Measurements from ENCODE around the gene EME1. TPM values are rescaled to one million over a fixed set of nuclear protein-coding genes. Genes with fewer than 3 reads are reported as not detected.
A peak's percentile ranks its signal among the peaks of the same experiment; 100 is the strongest.

Gene EME1
- total RNA-seq, 1 experiment from 2014 or later = 20.0 TPM

DNA sequence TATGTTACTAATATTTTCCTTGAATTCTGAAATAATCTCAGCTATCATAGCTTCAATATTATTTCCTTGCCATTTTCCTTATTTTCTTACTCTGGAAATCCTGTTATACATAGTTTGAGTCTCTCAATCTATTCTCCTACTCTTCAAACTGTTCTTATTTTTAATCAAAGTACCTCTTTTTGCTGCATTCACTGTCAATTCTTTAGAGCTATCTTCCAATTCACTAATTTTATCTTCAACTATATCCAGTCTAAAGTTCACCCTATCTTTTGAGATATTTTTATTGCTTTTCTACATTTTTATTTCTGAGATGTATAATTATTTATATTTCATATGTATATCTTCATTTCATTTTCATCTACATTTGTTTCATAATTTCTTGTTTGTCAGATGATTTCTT, 34.4 kb upstream of the EME1 start:
- Histone ChIP-seq H3K4me3 (ENCODE audit: low read length) (no peak overlapping the region), H3K27ac (ENCODE audit: low read length) (no peak overlapping the region), H3K79me2 (ENCODE audit: low read length) (no peaks in the 10 kb centered on the region), H3K4me1 (ENCODE audit: insufficient read depth, low read length) (peaks cover 8% of the 10 kb centered on the region), H3K9me3 (ENCODE audit: low read length) (no peaks in the 10 kb centered on the region), H3K27me3 (ENCODE audit: low read length) (no peaks in the 10 kb centered on the region), H2AFZ (ENCODE audit: low read length) (no peak overlapping the region), H3K9me2 (replicated peaks; ENCODE audit: low read length) (no peaks in the 10 kb centered on the region), H3K36me3 (ENCODE audit: low read depth, low read length) (no peaks in the 10 kb centered on the region), H3K9ac (ENCODE audit: low read length) (no peak overlapping the region), H3F3A (ENCODE audit: low read length, unreplicated experiment) (no peaks in the 10 kb centered on the region), H3K4me2 (ENCODE audit: low read length) (no peak overlapping the region), H4K20me1 (ENCODE audit: low read length) (no peaks in the 10 kb centered on the region)
- no peak for ATAC-seq
- BruUV-seq (replicated peaks) = no TSS peak
- TF ChIP-seq, protein P1, sequence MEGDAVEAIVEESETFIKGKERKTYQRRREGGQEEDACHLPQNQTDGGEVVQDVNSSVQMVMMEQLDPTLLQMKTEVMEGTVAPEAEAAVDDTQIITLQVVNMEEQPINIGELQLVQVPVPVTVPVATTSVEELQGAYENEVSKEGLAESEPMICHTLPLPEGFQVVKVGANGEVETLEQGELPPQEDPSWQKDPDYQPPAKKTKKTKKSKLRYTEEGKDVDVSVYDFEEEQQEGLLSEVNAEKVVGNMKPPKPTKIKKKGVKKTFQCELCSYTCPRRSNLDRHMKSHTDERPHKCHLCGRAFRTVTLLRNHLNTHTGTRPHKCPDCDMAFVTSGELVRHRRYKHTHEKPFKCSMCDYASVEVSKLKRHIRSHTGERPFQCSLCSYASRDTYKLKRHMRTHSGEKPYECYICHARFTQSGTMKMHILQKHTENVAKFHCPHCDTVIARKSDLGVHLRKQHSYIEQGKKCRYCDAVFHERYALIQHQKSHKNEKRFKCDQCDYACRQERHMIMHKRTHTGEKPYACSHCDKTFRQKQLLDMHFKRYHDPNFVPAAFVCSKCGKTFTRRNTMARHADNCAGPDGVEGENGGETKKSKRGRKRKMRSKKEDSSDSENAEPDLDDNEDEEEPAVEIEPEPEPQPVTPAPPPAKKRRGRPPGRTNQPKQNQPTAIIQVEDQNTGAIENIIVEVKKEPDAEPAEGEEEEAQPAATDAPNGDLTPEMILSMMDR (conservative IDR thresholded peaks at IDR 0.05; ENCODE audit: low read depth, low read length) = no peak
- TF ChIP-seq EZH2phosphoT487 (IDR thresholded peaks at IDR 0.05; ENCODE audit: borderline replicate concordance, low read length) = no peak
- TF ChIP-seq EZH2 (IDR thresholded peaks at IDR 0.05; ENCODE audit: low read length, unreplicated experiment) = no peak
- ChIA-PET POLR2A (ENCODE audit: unreplicated experiment) (no interaction called here), CTCF (no interaction called here)
- no peak for DNase-seq
- intact Hi-C loops (cut with micrococcal nuclease) = no loop called here

DNA sequence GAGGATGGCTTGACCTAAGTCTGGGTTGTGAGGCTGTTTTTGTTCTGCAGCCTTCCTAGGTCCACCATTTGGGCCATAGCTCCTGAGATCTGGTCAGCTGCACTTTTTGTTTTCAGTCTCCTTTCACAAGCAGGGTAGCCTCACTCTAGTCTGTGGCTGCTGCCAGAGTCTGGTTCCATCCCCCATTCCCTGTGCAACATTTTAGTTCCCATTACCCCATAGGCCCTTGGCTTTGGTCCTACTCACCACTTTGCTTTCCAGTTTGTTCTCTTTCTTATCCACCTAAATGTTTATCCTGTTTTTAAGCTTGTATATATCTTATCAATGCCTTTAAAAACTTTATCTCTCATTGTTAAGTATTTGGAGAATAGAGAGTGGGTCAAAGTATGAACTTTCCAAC, 33.6 kb upstream of the EME1 start:
- H4K20me1 ChIP-seq (ENCODE audit: low read length) = no peaks in the 10 kb centered on the region
- H3K36me3 ChIP-seq (ENCODE audit: low read depth, low read length) = no peaks in the 10 kb centered on the region
- H3F3A ChIP-seq (ENCODE audit: low read length, unreplicated experiment) = no peaks in the 10 kb centered on the region
- H3K27ac ChIP-seq (ENCODE audit: low read length) = no peak overlapping the region
- intact Hi-C loops (cut with micrococcal nuclease) = no loop called here
- BruUV-seq (replicated peaks) = no TSS peak
- H3K27me3 ChIP-seq (ENCODE audit: low read length) = no peaks in the 10 kb centered on the region
- H3K9ac ChIP-seq (ENCODE audit: low read length) = no peak overlapping the region
- ChIA-PET CTCF (no interaction called here), POLR2A (ENCODE audit: unreplicated experiment) (no interaction called here)
- no peaks in the 10 kb centered on the region for H3K79me2 ChIP-seq (ENCODE audit: low read length)
- DNase-seq = no peak
- H3K4me3 ChIP-seq (ENCODE audit: low read length) = no peak overlapping the region
- H3K4me1 ChIP-seq (ENCODE audit: insufficient read depth, low read length) = peaks cover 8% of the 10 kb centered on the region
- TF ChIP-seq EZH2 (IDR thresholded peaks at IDR 0.05; ENCODE audit: low read length, unreplicated experiment) (no peak), EZH2phosphoT487 (IDR thresholded peaks at IDR 0.05; ENCODE audit: borderline replicate concordance, low read length) (no peak)
- TF ChIP-seq, protein P1 (conservative IDR thresholded peaks at IDR 0.05; ENCODE audit: low read depth, low read length) = no peak
- no peaks in the 10 kb centered on the region for H3K9me2 ChIP-seq (replicated peaks; ENCODE audit: low read length)
- H3K9me3 ChIP-seq (ENCODE audit: low read length) = no peaks in the 10 kb centered on the region
- no peak overlapping the region for H2AFZ ChIP-seq (ENCODE audit: low read length)
- H3K4me2 ChIP-seq (ENCODE audit: low read length) = no peak overlapping the region
- no peak for ATAC-seq

DNA sequence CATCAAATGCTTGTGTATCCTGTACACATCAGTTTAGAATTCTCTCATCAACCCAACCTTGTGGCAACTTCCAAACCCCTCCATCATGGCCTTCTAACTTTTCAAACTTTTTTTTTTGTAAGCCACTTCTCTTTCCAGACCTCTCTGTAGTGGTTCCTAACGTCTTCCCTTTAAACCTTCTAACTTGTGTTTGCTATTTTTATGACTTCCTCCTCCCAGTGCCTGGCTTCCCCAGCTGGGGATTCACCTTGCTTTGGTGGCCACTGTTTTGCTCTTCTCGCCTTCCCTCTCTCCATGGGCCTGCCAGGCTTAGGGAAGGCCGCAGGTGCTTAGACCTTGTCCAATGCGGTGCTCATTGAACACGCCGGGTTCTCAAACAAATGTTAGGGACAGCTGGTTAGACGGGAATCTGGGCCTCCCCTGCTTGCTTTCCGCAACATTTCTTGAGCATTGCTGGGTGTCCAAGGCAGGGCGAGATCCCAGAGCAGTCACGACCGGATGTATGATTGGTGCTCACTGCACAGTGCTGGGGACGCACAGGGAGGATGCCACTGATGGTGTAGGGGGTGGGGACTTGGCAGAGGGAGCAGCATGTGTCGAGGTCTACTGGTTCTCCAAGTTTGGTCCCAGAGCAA, 28.2 kb upstream of the EME1 start:
- Histone ChIP-seq H3K9me3 (ENCODE audit: low read length) (no peaks in the 10 kb centered on the region), H3K4me3 (ENCODE audit: low read length) (peak overlapping the region; percentile 77; the same call in 1 of the 2 replicates), H3K4me1 (ENCODE audit: insufficient read depth, low read length) (peaks cover 26% of the 10 kb centered on the region), H3K79me2 (ENCODE audit: low read length) (peaks cover 30% of the 10 kb centered on the region), H3K27ac (ENCODE audit: low read length) (no peak overlapping the region), H3K36me3 (ENCODE audit: low read depth, low read length) (no peaks in the 10 kb centered on the region), H3K4me2 (ENCODE audit: low read length) (peak overlapping the region; percentile 99), H3K9me2 (replicated peaks; ENCODE audit: low read length) (no peaks in the 10 kb centered on the region), H3K9ac (ENCODE audit: low read length) (no peak overlapping the region), H4K20me1 (ENCODE audit: low read length) (no peaks in the 10 kb centered on the region; the same call in 1 of the 2 replicates), H3F3A (ENCODE audit: low read length, unreplicated experiment) (no peaks in the 10 kb centered on the region), H3K27me3 (ENCODE audit: low read length) (no peaks in the 10 kb centered on the region), H2AFZ (ENCODE audit: low read length) (no peak overlapping the region)
- ChIA-PET POLR2A (ENCODE audit: unreplicated experiment) (no interaction called here), CTCF (interaction anchor here (0.6 kb wide), 1 partner anchor 53 kb away, joined by 3 read pairs; the partner anchor contains the start of gene LRRC59)
- DNase-seq (no peak), ATAC-seq (no peak)
- TF ChIP-seq, protein P1 (conservative IDR thresholded peaks at IDR 0.05; ENCODE audit: low read depth, low read length) = no peak
- no peak for TF ChIP-seq EZH2 (IDR thresholded peaks at IDR 0.05; ENCODE audit: low read length, unreplicated experiment)
- no peak for TF ChIP-seq EZH2phosphoT487 (IDR thresholded peaks at IDR 0.05; ENCODE audit: borderline replicate concordance, low read length)
- intact Hi-C loops (cut with micrococcal nuclease) = no loop called here
- no TSS peak for BruUV-seq (replicated peaks)
